GM21381 (cell line): ENCODE measurements around the gene LRRC74A.

Source experiments
- ATAC-seq: cut with Tn5 transposase; IDR thresholded peaks from one replicate; pipeline ENCODE4 v1.9.1; 2021; ENCODE audit warnings: mild to moderate bottlenecking, moderate library complexity; ENCODE audit not compliant: unreplicated experiment

The LRRC74A gene

GRCh38 chr14:76808990-76809389, 17.2 kb upstream of the LRRC74A start:
- ATAC-seq: no peak

GRCh38 chr14:76810525-76810924, 15.7 kb upstream of the LRRC74A start:
- no peak for ATAC-seq

GRCh38 chr14:76810953-76811400, 15.2 kb upstream of the LRRC74A start:
- no peak for ATAC-seq

GRCh38 chr14:76811561-76811960, 14.6 kb upstream of the LRRC74A start:
- ATAC-seq: no peak

- peak; percentile 12 for ATAC-seq
These were observed 14.2 kb upstream of the LRRC74A start for GRCh38 chr14:76812093-76812421.

GRCh38 chr14:76812422-76813383, 13.5 kb upstream of the LRRC74A start, which contains the start of gene ANGEL1:
Gene ANGEL1 (minus strand): TSS chr14:76812882. CDS start chr14:76812827, 55 bp downstream.
- peak; percentile 89 for ATAC-seq

GRCh38 chr14:76814726-76815645, 11.2 kb upstream of the LRRC74A start:
- ATAC-seq: no peak

- ATAC-seq: no peak
These were observed 5.5 kb upstream of the LRRC74A start for GRCh38 chr14:76820700-76821099.

GRCh38 chr14:76827696-76828296, 1.6 kb downstream of the LRRC74A start:
- no peak for ATAC-seq

GRCh38 chr14:76828339-76829012, 2.3 kb downstream of the LRRC74A start:
- ATAC-seq: no peak

GRCh38 chr14:76829013-76829365, 2.8 kb downstream of the LRRC74A start:
- no peak for ATAC-seq

GRCh38 chr14:76829650-76830421, 3.6 kb downstream of the LRRC74A start:
- no peak for ATAC-seq

- ATAC-seq: no peak
These were observed 4.3 kb downstream of the LRRC74A start for GRCh38 chr14:76830556-76830955.

- no peak for ATAC-seq
These were observed 6.3 kb downstream of the LRRC74A start for GRCh38 chr14:76832503-76832988.

- ATAC-seq: no peak
These were observed 6.8 kb downstream of the LRRC74A start for GRCh38 chr14:76833011-76833410.

GRCh38 chr14:76834241-76834661, 8.0 kb downstream of the LRRC74A start:
- no peak for ATAC-seq

GRCh38 chr14:76836029-76836630, 9.9 kb downstream of the LRRC74A start:
- no peak for ATAC-seq

- no peak for ATAC-seq
These were observed 11.3 kb downstream of the LRRC74A start for GRCh38 chr14:76837524-76837923.

- ATAC-seq: no peak
These were observed 16.2 kb downstream of the LRRC74A start for GRCh38 chr14:76842414-76842813.
